ENCODE results near the gene SPECC1. TPM values are rescaled to one million over a fixed set of nuclear protein-coding genes. Genes with fewer than 3 reads are reported as not detected.
A peak's percentile ranks its signal among the peaks of the same experiment; 100 is the strongest.

The SPECC1 gene
- polyA plus RNA-seq, 3 donors, result 36.0 to 58.4 (median 50.5) TPM

GRCh38 chr17:20046629-20047028 lies 37.5 kb downstream of the SPECC1 start:
- no peaks in the 10 kb centered on the region for H3K36me3 Mint-ChIP-seq
- Histone ChIP-seq H3K4me3 (replicated peaks in 1 of 3; ENCODE audit: low read depth in 2 of 3, low read length in 3 of 3) (no peak overlapping the region), H3K9me3 (replicated peaks in 1 of 2; ENCODE audit: control insufficient read depth in 1 of 2, insufficient read depth in 1 of 2, low read length in 2 of 2) (no peaks in the 10 kb centered on the region), H3K27ac (ENCODE audit: low read depth in 1 of 2, low read length in 2 of 2) (no peak overlapping the region), H3K27me3 (ENCODE audit: control insufficient read depth in 2 of 2, insufficient read depth in 2 of 2, low read length in 2 of 2) (no peaks in the 10 kb centered on the region), H2AFZ (ENCODE audit: insufficient read depth, low read depth, low read length, poor library complexity, severe bottlenecking) (no peak overlapping the region), H3K4me2 (replicated peaks; ENCODE audit: extremely low read depth, low read length, poor library complexity, severe bottlenecking) (no peak overlapping the region), H3K4me1 (ENCODE audit: control insufficient read depth in 1 of 2, insufficient read depth in 2 of 2, low read length in 2 of 2) (peaks cover 0 to 4% of the 10 kb centered on the region in 2 donors), H3K36me3 (replicated peaks in 1 of 2; ENCODE audit: control insufficient read depth in 1 of 2, insufficient read depth in 2 of 2, low read length in 2 of 2) (no peaks in the 10 kb centered on the region), H3K9ac (ENCODE audit: insufficient read depth, low read length, poor library complexity, severe bottlenecking) (no peak overlapping the region), H4K20me1 (ENCODE audit: insufficient read depth, low read length) (no peaks in the 10 kb centered on the region), H3K79me2 (ENCODE audit: insufficient read depth, low read length) (no peaks in the 10 kb centered on the region)
- WGBS (ENCODE audit: insufficient coverage), result 95% methylated on average over 8 of the region's 8 CpGs
- H3K4me1 Mint-ChIP-seq, result peaks cover 7% of the 10 kb centered on the region
- no peak for TF ChIP-seq CTCF (IDR thresholded peaks at IDR 0.05)
- peaks cover 0 to 3% (median 0%) of the 10 kb centered on the region in 3 donors for H3K27me3 Mint-ChIP-seq (ENCODE audit: low read depth in 3 of 3)
- no peaks in the 10 kb centered on the region for H3K9me3 Mint-ChIP-seq
- H3K4me3 Mint-ChIP-seq, result no peak overlapping the region
- no peak for DNase-seq
- H3K27ac Mint-ChIP-seq, result peak overlapping the region in 1 of 7 donors; percentile 20
- intact Hi-C loops (cut with micrococcal nuclease), result no loop called here

- Histone ChIP-seq H4K20me1 (ENCODE audit: insufficient read depth, low read length) (no peaks in the 10 kb centered on the region), H2AFZ (ENCODE audit: insufficient read depth, low read depth, low read length, poor library complexity, severe bottlenecking) (no peak overlapping the region), H3K4me3 (replicated peaks in 1 of 3; ENCODE audit: low read depth in 2 of 3, low read length in 3 of 3) (no peak overlapping the region), H3K9ac (ENCODE audit: insufficient read depth, low read length, poor library complexity, severe bottlenecking) (no peak overlapping the region), H3K27me3 (ENCODE audit: control insufficient read depth in 2 of 2, insufficient read depth in 2 of 2, low read length in 2 of 2) (no peaks in the 10 kb centered on the region), H3K36me3 (replicated peaks in 1 of 2; ENCODE audit: control insufficient read depth in 1 of 2, insufficient read depth in 2 of 2, low read length in 2 of 2) (no peaks in the 10 kb centered on the region), H3K4me1 (ENCODE audit: control insufficient read depth in 1 of 2, insufficient read depth in 2 of 2, low read length in 2 of 2) (peaks cover 3 to 8% of the 10 kb centered on the region in 2 donors), H3K27ac (ENCODE audit: low read depth in 1 of 2, low read length in 2 of 2) (no peak overlapping the region), H3K4me2 (replicated peaks; ENCODE audit: extremely low read depth, low read length, poor library complexity, severe bottlenecking) (no peak overlapping the region), H3K9me3 (replicated peaks in 1 of 2; ENCODE audit: control insufficient read depth in 1 of 2, insufficient read depth in 1 of 2, low read length in 2 of 2) (peaks cover 4 to 8% of the 10 kb centered on the region in 2 donors), H3K79me2 (ENCODE audit: insufficient read depth, low read length) (no peaks in the 10 kb centered on the region)
- no peak for TF ChIP-seq CTCF (IDR thresholded peaks at IDR 0.05)
- peaks cover 4 to 13% (median 10%) of the 10 kb centered on the region in 7 donors for H3K9me3 Mint-ChIP-seq
- H3K4me1 Mint-ChIP-seq, result peaks cover 8% of the 10 kb centered on the region
- H3K36me3 Mint-ChIP-seq, result no peaks in the 10 kb centered on the region
- WGBS (ENCODE audit: insufficient coverage), result no CpG with 5 or more reads among the region's 2 CpGs
- H3K27ac Mint-ChIP-seq, result no peak overlapping the region
- intact Hi-C loops (cut with micrococcal nuclease), result no loop called here
- no peak overlapping the region for H3K4me3 Mint-ChIP-seq
- peaks cover 0 to 3% (median 3%) of the 10 kb centered on the region in 3 donors for H3K27me3 Mint-ChIP-seq (ENCODE audit: low read depth in 3 of 3)
- no peak for DNase-seq
These were observed 42.5 kb downstream of the SPECC1 start for GRCh38 chr17:20051624-20052023.
